Measurements from ENCODE around the gene ZNF205.

The ZNF205 gene

DNA sequence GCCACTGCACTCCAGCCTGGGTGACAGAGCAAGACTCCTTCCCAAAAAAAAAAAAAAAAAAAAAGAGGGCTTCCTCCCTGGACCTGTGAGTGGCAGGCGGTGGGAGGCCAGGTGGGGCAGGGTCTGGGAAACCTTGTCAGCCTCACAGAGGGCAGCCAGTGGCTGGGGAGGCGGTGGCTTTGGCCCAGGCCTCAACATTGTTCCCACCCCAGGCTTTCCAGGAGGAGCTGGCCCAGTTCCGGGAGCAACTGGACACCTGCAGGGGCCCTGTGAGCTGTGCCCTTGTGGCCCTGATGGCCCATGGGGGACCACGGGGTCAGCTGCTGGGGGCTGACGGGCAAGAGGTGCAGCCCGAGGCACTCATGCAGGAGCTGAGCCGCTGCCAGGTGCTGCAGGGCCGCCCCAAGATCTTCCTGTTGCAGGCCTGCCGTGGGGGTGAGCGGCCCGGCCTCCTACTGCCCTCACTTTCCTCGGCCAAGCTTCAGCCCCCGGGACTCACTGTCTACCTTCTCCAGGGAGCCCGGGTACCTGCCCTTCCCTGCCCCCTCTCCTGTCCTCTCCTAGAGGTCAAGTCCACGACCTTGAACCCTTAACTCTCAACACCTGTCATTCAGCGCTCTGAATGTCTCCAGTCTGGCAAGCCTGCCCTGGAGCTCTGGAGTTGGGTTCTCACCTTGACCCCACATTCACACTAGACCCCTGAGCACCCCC lies 34.8 kb downstream of the ZNF205 start:
- peaks cover 24 to 28% of the 10 kb centered on the region in 2 experiments for H3K4me1 ChIP-seq (ENCODE audit: control insufficient read depth in 1 of 2, insufficient read depth in 1 of 2, low read depth in 1 of 2, low read length in 1 of 2)
- peaks cover 47% of the 10 kb centered on the region for H3K27me3 ChIP-seq
- no peak overlapping the region for H3K4me3 ChIP-seq (ENCODE audit: low read depth in 1 of 2, low read length in 1 of 2)
- H3K36me3 ChIP-seq, result peaks cover 11% of the 10 kb centered on the region
- no peak overlapping the region for H3K27ac ChIP-seq
- no peaks in the 10 kb centered on the region for H3K9me3 ChIP-seq
- TF ChIP-seq, protein P1, sequence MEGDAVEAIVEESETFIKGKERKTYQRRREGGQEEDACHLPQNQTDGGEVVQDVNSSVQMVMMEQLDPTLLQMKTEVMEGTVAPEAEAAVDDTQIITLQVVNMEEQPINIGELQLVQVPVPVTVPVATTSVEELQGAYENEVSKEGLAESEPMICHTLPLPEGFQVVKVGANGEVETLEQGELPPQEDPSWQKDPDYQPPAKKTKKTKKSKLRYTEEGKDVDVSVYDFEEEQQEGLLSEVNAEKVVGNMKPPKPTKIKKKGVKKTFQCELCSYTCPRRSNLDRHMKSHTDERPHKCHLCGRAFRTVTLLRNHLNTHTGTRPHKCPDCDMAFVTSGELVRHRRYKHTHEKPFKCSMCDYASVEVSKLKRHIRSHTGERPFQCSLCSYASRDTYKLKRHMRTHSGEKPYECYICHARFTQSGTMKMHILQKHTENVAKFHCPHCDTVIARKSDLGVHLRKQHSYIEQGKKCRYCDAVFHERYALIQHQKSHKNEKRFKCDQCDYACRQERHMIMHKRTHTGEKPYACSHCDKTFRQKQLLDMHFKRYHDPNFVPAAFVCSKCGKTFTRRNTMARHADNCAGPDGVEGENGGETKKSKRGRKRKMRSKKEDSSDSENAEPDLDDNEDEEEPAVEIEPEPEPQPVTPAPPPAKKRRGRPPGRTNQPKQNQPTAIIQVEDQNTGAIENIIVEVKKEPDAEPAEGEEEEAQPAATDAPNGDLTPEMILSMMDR (IDR thresholded peaks at IDR 0.05), result no peak

DNA sequence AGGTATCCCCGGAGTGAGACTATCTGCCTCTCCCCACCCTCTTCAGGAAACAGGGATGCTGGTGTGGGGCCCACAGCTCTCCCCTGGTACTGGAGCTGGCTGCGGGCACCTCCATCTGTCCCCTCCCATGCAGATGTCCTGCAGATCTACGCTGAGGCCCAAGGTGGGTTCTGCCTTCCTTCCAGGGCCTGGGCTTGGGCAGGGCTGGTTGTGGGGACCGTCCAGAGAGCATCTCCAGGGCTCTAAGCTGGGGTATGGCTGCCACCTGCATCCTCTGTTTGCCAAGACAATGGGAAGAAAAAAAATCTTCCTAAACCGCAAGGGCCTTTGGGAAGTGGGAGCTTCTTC lies 35.3 kb downstream of the ZNF205 start:
- no peak overlapping the region for H3K27ac ChIP-seq
- no peak overlapping the region for H3K4me3 ChIP-seq (ENCODE audit: low read depth in 1 of 2, low read length in 1 of 2)
- peaks cover 5% of the 10 kb centered on the region for H3K36me3 ChIP-seq
- TF ChIP-seq, protein P1 (IDR thresholded peaks at IDR 0.05), result no peak
- H3K9me3 ChIP-seq, result no peaks in the 10 kb centered on the region
- H3K27me3 ChIP-seq, result peaks cover 52% of the 10 kb centered on the region
- peaks cover 30 to 34% of the 10 kb centered on the region in 2 experiments for H3K4me1 ChIP-seq (ENCODE audit: control insufficient read depth in 1 of 2, insufficient read depth in 1 of 2, low read depth in 1 of 2, low read length in 1 of 2)

GRCh38 chr16:3148256-3149192 lies 36.1 kb downstream of the ZNF205 start:
- H3K4me1 ChIP-seq (ENCODE audit: control insufficient read depth in 1 of 2, insufficient read depth in 1 of 2, low read depth in 1 of 2, low read length in 1 of 2), result peaks cover 32 to 35% of the 10 kb centered on the region in 2 experiments
- H3K27me3 ChIP-seq, result peaks cover 60% of the 10 kb centered on the region
- TF ChIP-seq, protein P1 (IDR thresholded peaks at IDR 0.05), result no peak
- H3K4me3 ChIP-seq (ENCODE audit: low read depth in 1 of 2, low read length in 1 of 2), result no peak overlapping the region
- H3K36me3 ChIP-seq, result no peaks in the 10 kb centered on the region
- H3K27ac ChIP-seq, result no peak overlapping the region
- no peaks in the 10 kb centered on the region for H3K9me3 ChIP-seq

- no peaks in the 10 kb centered on the region for H3K9me3 ChIP-seq
- peaks cover 67% of the 10 kb centered on the region for H3K27me3 ChIP-seq
- no peak overlapping the region for H3K27ac ChIP-seq
- no peaks in the 10 kb centered on the region for H3K36me3 ChIP-seq
- TF ChIP-seq, protein P1 (IDR thresholded peaks at IDR 0.05), result no peak
- H3K4me1 ChIP-seq (ENCODE audit: control insufficient read depth in 1 of 2, insufficient read depth in 1 of 2, low read depth in 1 of 2, low read length in 1 of 2), result peaks cover 32 to 35% of the 10 kb centered on the region in 2 experiments
- no peak overlapping the region for H3K4me3 ChIP-seq (ENCODE audit: low read depth in 1 of 2, low read length in 1 of 2)
Measured at GRCh38 chr16:3149193-3149530, 36.8 kb downstream of the ZNF205 start.

GRCh38 chr16:3149630-3150345 lies 37.4 kb downstream of the ZNF205 start:
- peak overlapping the region; percentile 42 to 52 for H3K4me3 ChIP-seq (ENCODE audit: low read depth in 1 of 2, low read length in 1 of 2)
- TF ChIP-seq, protein P1 (IDR thresholded peaks at IDR 0.05), result no peak
- no peaks in the 10 kb centered on the region for H3K36me3 ChIP-seq
- H3K27ac ChIP-seq, result no peak overlapping the region
- H3K4me1 ChIP-seq (ENCODE audit: control insufficient read depth in 1 of 2, insufficient read depth in 1 of 2, low read depth in 1 of 2, low read length in 1 of 2), result peaks cover 32 to 35% of the 10 kb centered on the region in 2 experiments
- peaks cover 73% of the 10 kb centered on the region for H3K27me3 ChIP-seq
- no peaks in the 10 kb centered on the region for H3K9me3 ChIP-seq

Measured in neutrophil (primary cell).